GM18873 (cell line): Measurements from ENCODE around the gene CD2AP.

Source experiments
- ATAC-seq: cut with Tn5 transposase; IDR thresholded peaks from one replicate; pipeline ENCODE4 v1.9.1; 2021; ENCODE audit warnings: mild to moderate bottlenecking, moderate library complexity, moderate number of reproducible peaks; ENCODE audit not compliant: unreplicated experiment, low FRiP score

The CD2AP gene

GRCh38 chr6:47495207-47495606 lies 17.6 kb downstream of the CD2AP start:
- no peak for ATAC-seq

- no peak for ATAC-seq
Observed at GRCh38 chr6:47495954-47496545, 18.5 kb downstream of the CD2AP start.

- no peak for ATAC-seq
Observed at GRCh38 chr6:47496935-47497579, 19.5 kb downstream of the CD2AP start.

GRCh38 chr6:47502920-47503319 lies 25.3 kb downstream of the CD2AP start:
- ATAC-seq: no peak

GRCh38 chr6:47509937-47510336 lies 32.3 kb downstream of the CD2AP start:
- no peak for ATAC-seq

- no peak for ATAC-seq
Observed at GRCh38 chr6:47512872-47513271, 35.3 kb downstream of the CD2AP start.

GRCh38 chr6:47519279-47519678 lies 41.7 kb downstream of the CD2AP start:
- no peak for ATAC-seq

GRCh38 chr6:47520282-47520681 lies 42.7 kb downstream of the CD2AP start:
- ATAC-seq: no peak

GRCh38 chr6:47521961-47522360 lies 44.4 kb downstream of the CD2AP start:
- no peak for ATAC-seq

- ATAC-seq: no peak
Observed at GRCh38 chr6:47524136-47524845, 46.7 kb downstream of the CD2AP start.

GRCh38 chr6:47525330-47526057 lies 47.9 kb downstream of the CD2AP start:
- no peak for ATAC-seq

- no peak for ATAC-seq
Observed at GRCh38 chr6:47527274-47527673, 49.7 kb downstream of the CD2AP start.

- ATAC-seq: no peak
Observed at GRCh38 chr6:47529734-47530133, 52.1 kb downstream of the CD2AP start.

GRCh38 chr6:47532981-47533585 lies 55.5 kb downstream of the CD2AP start:
- ATAC-seq: no peak

GRCh38 chr6:47534063-47534462 lies 56.5 kb downstream of the CD2AP start:
- no peak for ATAC-seq

- ATAC-seq: no peak
Observed at GRCh38 chr6:47535316-47536225, 58.0 kb downstream of the CD2AP start.

GRCh38 chr6:47536816-47537401 lies 59.3 kb downstream of the CD2AP start:
- ATAC-seq: no peak

- no peak for ATAC-seq
Observed at GRCh38 chr6:47545223-47545622, 67.6 kb downstream of the CD2AP start.

- no peak for ATAC-seq
Observed at GRCh38 chr6:47551670-47552069, 74.1 kb downstream of the CD2AP start.
